NCI-H146 (cell line): Measurements from ENCODE around the gene C2.
A peak's percentile ranks its signal among the peaks of the same experiment; 100 is the strongest.
"Not testable (repeated sequence)": the region's sequence is repeated elsewhere in the genome, so short reads cannot be mapped to it uniquely, and the experiment has no call there.

Experiments
- DNase-seq: peaks from one replicate; lab custom pipeline; 2025; lab: John Stamatoyannopoulos, UW

The C2 gene

GRCh38 chr6:31899215-31899614 lies 28.3 kb upstream of the C2 start:
- DNase-seq, result no peak

GRCh38 chr6:31899882-31900722 lies 27.4 kb upstream of the C2 start:
- no peak for DNase-seq

- no peak for DNase-seq
Observed at GRCh38 chr6:31900917-31901414, 26.6 kb upstream of the C2 start.

- peak; percentile 67 for DNase-seq
Observed at GRCh38 chr6:31901415-31901952, 26.0 kb upstream of the C2 start.

- peak; percentile 97 for DNase-seq
Observed at GRCh38 chr6:31901953-31902643, 25.4 kb upstream of the C2 start, which contains the start of gene ZBTB12. Gene ZBTB12 (minus strand): TSS chr6:31902086. CDS start chr6:31901305, 781 bp downstream.

GRCh38 chr6:31903957-31904356 lies 23.6 kb upstream of the C2 start:
- DNase-seq, result no peak

GRCh38 chr6:31905041-31905440 lies 22.5 kb upstream of the C2 start:
- no peak for DNase-seq

- DNase-seq, result no peak
Observed at GRCh38 chr6:31906122-31906521, 21.4 kb upstream of the C2 start.

GRCh38 chr6:31906727-31907126 lies 20.8 kb upstream of the C2 start:
- DNase-seq, result not testable (repeated sequence)

GRCh38 chr6:31907158-31907813 lies 20.2 kb upstream of the C2 start:
- no peak for DNase-seq

GRCh38 chr6:31908255-31908654 lies 19.3 kb upstream of the C2 start:
- not testable (repeated sequence) for DNase-seq

- DNase-seq, result no peak
Observed at GRCh38 chr6:31908791-31909190, 18.7 kb upstream of the C2 start.

- not testable (repeated sequence) for DNase-seq
Observed at GRCh38 chr6:31909298-31909697, 18.2 kb upstream of the C2 start.

GRCh38 chr6:31911826-31912585 lies 15.5 kb upstream of the C2 start:
- no peak for DNase-seq

GRCh38 chr6:31915351-31915750 lies 12.2 kb upstream of the C2 start:
- no peak for DNase-seq

GRCh38 chr6:31915756-31916155 lies 11.8 kb upstream of the C2 start:
- DNase-seq, result no peak

GRCh38 chr6:31918069-31918720 lies 9.3 kb upstream of the C2 start:
- no peak for DNase-seq

GRCh38 chr6:31919624-31920303 lies 7.8 kb upstream of the C2 start:
- DNase-seq, result no peak

GRCh38 chr6:31920811-31921210 lies 6.7 kb upstream of the C2 start:
- no peak for DNase-seq

GRCh38 chr6:31922942-31923341 lies 4.6 kb upstream of the C2 start:
- DNase-seq, result peak; percentile 9
